OCI-LY7 (cell line): ENCODE measurements around the gene TCP11L2. TPM values are rescaled to one million over a fixed set of nuclear protein-coding genes. Genes with fewer than 3 reads are reported as not detected.

ENCODE experiments used
- BruUV-seq: library from RNA; stranded (reverse); fragments of 400-500 nt; replicated peaks from 2 replicates; lab custom pipeline; 2021; lab: Mats Ljungman, UMichigan
- CTCF ChIA-PET: fragments of 300-600 bp; sonication (Branson Sonifier 250); formaldehyde crosslinking; loops from one replicate; lab custom pipeline; 2022; ENCODE audit warnings: antibody characterized with exemption; ENCODE audit not compliant: unreplicated experiment; lab: Charles Lee
- POLR2A ChIA-PET: fragments of 300-600 bp; sonication (Branson Sonifier 250); formaldehyde crosslinking; loops from one replicate; lab custom pipeline; 2022; ENCODE audit warnings: antibody characterized with exemption; lab: Charles Lee
- DNase-seq: peaks from one replicate; pipeline ENCODE4 v3.0.0-alpha.2; 2015; ENCODE audit warnings: low spot score
- H2AFZ ChIP-seq: fragments of 200-600 bp; sonication (generic), shearing (Covaris generic); 2 replicates; pipeline ENCODE4 v1.6.1; 2014; ENCODE audit warnings: mild to moderate bottlenecking, antibody characterized with exemption, low read length, moderate library complexity
- H3K27ac ChIP-seq: fragments of 200-600 bp; sonication (generic); 2 replicates; pipeline ENCODE4 v1.5.1; 2014; ENCODE audit warnings: mixed run types, low read depth, mild to moderate bottlenecking, moderate library complexity, low read length, inconsistent platforms; ENCODE audit not compliant: poor library complexity, severe bottlenecking
- H3K36me3 ChIP-seq: fragments of 200-600 bp; sonication (generic); 2 replicates; pipeline ENCODE4 v1.6.1; 2014; ENCODE audit warnings: mild to moderate bottlenecking, antibody characterized with exemption, low read length, moderate library complexity, mixed read lengths; ENCODE audit not compliant: insufficient read depth
- H3K4me1 ChIP-seq: fragments of 200-600 bp; sonication (generic); 2 replicates; pipeline ENCODE4 v1.5.1; 2014; ENCODE audit warnings: mild to moderate bottlenecking, low read length; ENCODE audit not compliant: insufficient read depth, poor library complexity, severe bottlenecking
- H3K4me2 ChIP-seq: fragments of 200-600 bp; sonication (generic); 2 replicates; pipeline ENCODE4 v1.6.1; 2014; ENCODE audit warnings: mild to moderate bottlenecking, low read length
- H3K4me3 ChIP-seq: fragments of 200-600 bp; sonication (generic); 2 replicates; pipeline ENCODE4 v1.5.1; 2014; ENCODE audit warnings: mild to moderate bottlenecking, low read depth, low read length; ENCODE audit not compliant: poor library complexity, severe bottlenecking
- H3K79me2 ChIP-seq: fragments of 200-600 bp; sonication (generic); 2 replicates; pipeline ENCODE4 v1.6.1; 2016; ENCODE audit warnings: low read depth, mild to moderate bottlenecking, low read length, moderate library complexity, mixed read lengths; ENCODE audit not compliant: insufficient read depth
- H3K9me2 ChIP-seq: fragments of 200-600 bp; sonication (generic); 2 replicates; pipeline ENCODE4 v1.6.1; 2016; ENCODE audit warnings: mild to moderate bottlenecking, low read length, mixed read lengths; ENCODE audit not compliant: insufficient read depth
- H3K9me3 ChIP-seq: fragments of 200-600 bp; sonication (generic); 2 replicates; pipeline ENCODE4 v1.6.1; 2014; ENCODE audit warnings: mild to moderate bottlenecking, mixed run types, low read length, mixed read lengths
- H4K20me1 ChIP-seq: fragments of 200-600 bp; sonication (generic); 2 replicates; pipeline ENCODE4 v1.6.1; 2014; ENCODE audit warnings: mild to moderate bottlenecking, antibody characterized with exemption, low read length, moderate library complexity, mixed read lengths; ENCODE audit not compliant: insufficient read depth
- CTCF ChIP-seq: fragments of 200-600 bp; sonication (generic); conservative IDR thresholded peaks from 2 replicates; pipeline ENCODE4 v1.5.1; 2014; ENCODE audit warnings: mild to moderate bottlenecking, antibody characterized with exemption, low read length, moderate library complexity, mixed read lengths
- EZH2phosphoT487 ChIP-seq: fragments of 200-600 bp; sonication (generic); IDR thresholded peaks from 2 replicates; pipeline ENCODE4 v1.6.1; 2018; ENCODE audit warnings: low read depth, borderline replicate concordance, mild to moderate bottlenecking, mixed run types, antibody characterized with exemption, low read length, moderate library complexity, mixed read lengths
- intact Hi-C: fragments of 100-400 bp; cut with micrococcal nuclease; formaldehyde crosslinking; loops from one replicate; pipeline ENCODE4 v1.10.0; 2022; ENCODE audit not compliant: unreplicated experiment
- total RNA-seq, 2 experiments: library from RNA; depleted of rRNA in 1 of 2; stranded (reverse); fragments of >200 nt in 1 of 2; shearing (Covaris generic) in 1 of 2; gene quantifications; 2 replicates each; pipeline ENCODE4 v1.2.3, GENCODE V29; 2014 to 2022

TCP11L2 gene
- total RNA-seq, 2 experiments from 2014 or later: 1.8 to 9.8 TPM

- Histone ChIP-seq H3K27ac (no peak overlapping the region), H3K79me2 (no peaks in the 10 kb centered on the region), H3K9me2 (no peaks in the 10 kb centered on the region), H3K9me3 (no peaks in the 10 kb centered on the region), H4K20me1 (no peaks in the 10 kb centered on the region), H3K4me1 (no peaks in the 10 kb centered on the region), H3K4me3 (no peak overlapping the region), H3K4me2 (no peak overlapping the region), H3K36me3 (no peaks in the 10 kb centered on the region), H2AFZ (no peak overlapping the region)
- ChIA-PET CTCF (no interaction called here), POLR2A (interaction anchor here (1.0 to 1.4 kb wide), 3 partner anchors 9 to 12 kb away, joined by 4 to 12 read pairs (median 6); no protein-coding TSS in a partner anchor)
- intact Hi-C loops: no loop called here
- BruUV-seq: no TSS peak
- DNase-seq: no peak
- TF ChIP-seq CTCF (no peak), EZH2phosphoT487 (no peak)
Measured at GRCh38 chr12:106317406-106318082, 15.0 kb downstream of the TCP11L2 start.

- Histone ChIP-seq H3K4me1 (no peaks in the 10 kb centered on the region), H4K20me1 (no peaks in the 10 kb centered on the region), H3K9me3 (no peaks in the 10 kb centered on the region), H3K27ac (no peak overlapping the region), H3K36me3 (no peaks in the 10 kb centered on the region), H3K4me2 (no peak overlapping the region), H3K9me2 (no peaks in the 10 kb centered on the region), H3K4me3 (no peak overlapping the region), H2AFZ (no peak overlapping the region), H3K79me2 (no peaks in the 10 kb centered on the region)
- TF ChIP-seq CTCF (no peak), EZH2phosphoT487 (no peak)
- ChIA-PET CTCF (no interaction called here), POLR2A (no interaction called here)
- no TSS peak for BruUV-seq
- DNase-seq: no peak
- intact Hi-C loops: no loop called here
Measured at GRCh38 chr12:106321139-106321850, 18.8 kb downstream of the TCP11L2 start.

GRCh38 chr12:106323537-106323936, 21.0 kb downstream of the TCP11L2 start:
- Histone ChIP-seq H3K9me3 (no peaks in the 10 kb centered on the region), H3K36me3 (no peaks in the 10 kb centered on the region), H3K4me3 (no peak overlapping the region), H3K9me2 (no peaks in the 10 kb centered on the region), H4K20me1 (no peaks in the 10 kb centered on the region), H3K4me2 (no peak overlapping the region), H3K79me2 (no peaks in the 10 kb centered on the region), H3K27ac (no peak overlapping the region), H2AFZ (no peak overlapping the region), H3K4me1 (peaks cover 10% of the 10 kb centered on the region)
- no peak for TF ChIP-seq EZH2phosphoT487
- no peak for TF ChIP-seq CTCF
- DNase-seq: no peak
- CTCF ChIA-PET: no interaction called here
- no TSS peak for BruUV-seq
- intact Hi-C loops: no loop called here
- POLR2A ChIA-PET: interaction anchor here (0.5 to 0.8 kb wide), 4 partner anchors 18 to 103 kb away, joined by 3 to 4 read pairs (median 3); no protein-coding TSS in a partner anchor
